ENCODE data around the gene CCDC110.
"Not testable (repeated sequence)": the region's sequence is repeated elsewhere in the genome, so short reads cannot be mapped to it uniquely, and the experiment has no call there.

The CCDC110 gene

GRCh38 chr4:185471235-185472102 lies at the start of gene CCDC110:
CCDC110 (minus strand) TSS chr4:185471733; CDS start chr4:185471683, 50 bp downstream.
- peak; percentile 90 for DNase-seq

DNA sequence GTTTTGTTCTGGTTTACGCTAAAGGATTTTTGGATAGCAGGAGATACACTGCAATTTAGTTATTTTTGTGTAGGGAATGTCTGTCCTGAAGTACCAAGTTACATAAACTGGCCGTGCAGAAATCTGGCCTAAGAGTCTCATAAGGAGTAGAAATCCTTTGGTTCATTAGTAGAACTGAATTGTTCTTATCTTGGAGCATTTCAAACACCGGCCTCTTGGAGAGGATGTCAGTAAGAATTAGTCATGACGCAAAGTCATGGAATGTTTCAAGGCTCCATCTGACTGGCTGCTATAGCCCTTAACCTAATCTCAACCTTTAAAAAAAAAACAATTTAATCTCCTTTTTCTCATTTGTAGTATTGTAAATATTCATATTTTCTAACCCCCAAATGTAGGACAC lies 48.6 kb upstream of the CCDC110 start:
- DNase-seq, result no peak

- DNase-seq, result no peak
Measured at GRCh38 chr4:185518494-185518893, 47.0 kb upstream of the CCDC110 start.

- DNase-seq, result no peak
Measured at GRCh38 chr4:185518069-185518468, 46.5 kb upstream of the CCDC110 start.

DNA sequence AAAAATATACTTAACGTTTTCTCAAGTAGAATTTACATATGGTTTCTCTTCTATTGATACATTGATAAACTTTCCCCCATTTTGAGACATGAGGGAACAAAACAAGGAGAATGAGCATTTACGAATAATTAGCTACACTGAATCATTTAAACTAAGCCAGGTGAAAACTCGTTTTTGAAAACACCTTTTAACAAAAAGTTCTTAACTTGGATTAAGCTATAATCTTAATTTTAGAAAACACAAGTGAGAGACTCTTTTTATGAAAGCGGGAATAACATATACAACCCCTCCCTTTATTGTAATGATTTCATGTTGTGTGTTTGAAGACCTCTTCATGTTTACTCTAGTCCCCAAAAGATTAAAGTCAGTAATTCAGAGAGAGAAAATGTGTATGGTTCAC lies 43.7 kb upstream of the CCDC110 start:
- DNase-seq, result no peak

DNA sequence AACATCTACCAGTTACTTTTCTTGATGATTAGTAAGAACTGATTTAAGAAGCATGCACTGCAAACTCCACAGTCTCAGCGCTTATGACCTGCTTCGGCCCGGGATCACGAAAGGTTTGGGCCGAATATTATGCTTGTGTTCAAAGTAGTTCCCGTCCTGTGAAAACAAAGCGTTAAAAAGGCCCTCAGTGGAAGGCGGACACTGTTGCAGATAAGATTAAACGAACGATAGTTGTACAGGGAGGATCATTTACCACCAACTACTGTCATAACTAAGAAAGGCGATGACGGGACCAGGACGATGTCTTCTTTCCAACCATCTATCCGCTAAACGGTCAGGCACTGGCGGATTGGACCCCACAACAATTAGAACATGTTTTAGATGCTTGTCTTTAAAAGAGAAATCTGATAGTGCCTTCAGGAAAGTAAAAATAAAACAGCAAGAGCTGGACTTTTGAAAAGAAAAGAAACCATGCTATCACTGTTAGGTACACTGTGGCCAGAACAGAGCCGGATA lies 42.7 kb upstream of the CCDC110 start:
- DNase-seq, result no peak

- peak; percentile 23 to 38 for DNase-seq
Measured at GRCh38 chr4:185513489-185514181, 42.1 kb upstream of the CCDC110 start.

DNA sequence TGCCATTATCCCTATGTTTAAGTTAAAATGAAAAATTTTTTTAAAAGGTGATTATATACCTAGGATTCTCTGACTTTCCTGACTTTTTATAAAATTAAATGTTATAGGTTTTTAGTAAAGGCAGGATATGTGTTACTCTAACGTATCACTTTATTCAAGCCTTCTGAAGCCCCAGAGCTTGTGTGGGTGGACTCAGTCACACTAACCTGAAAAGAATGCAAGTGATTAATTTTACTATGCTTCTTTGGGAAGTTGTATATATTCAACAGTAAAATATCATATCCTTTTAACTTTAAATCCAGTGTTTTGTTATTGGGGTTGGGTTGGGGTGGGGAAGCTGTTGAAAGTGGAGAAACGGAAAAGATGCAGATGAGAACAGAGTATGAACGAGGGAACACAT lies 41.0 kb upstream of the CCDC110 start:
- DNase-seq, result no peak

DNA sequence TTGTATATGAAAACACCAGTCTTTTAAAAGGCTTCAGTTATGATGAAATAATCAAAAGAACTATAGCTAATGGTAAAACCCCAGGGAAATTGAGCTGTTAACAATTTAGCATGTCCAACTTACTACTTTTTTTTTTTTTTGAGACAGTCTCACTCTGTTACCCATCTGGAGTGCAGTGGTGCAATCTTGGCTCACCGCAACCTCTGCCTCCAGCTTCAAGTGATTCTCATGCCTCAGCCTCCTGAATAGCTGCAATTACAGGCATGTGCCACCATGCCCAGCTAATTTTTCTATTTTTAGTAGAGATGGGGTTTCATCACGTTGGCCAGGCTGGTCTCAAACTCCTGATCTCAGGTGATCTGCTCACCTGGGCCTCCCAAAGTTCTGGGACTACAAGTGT lies 39.7 kb upstream of the CCDC110 start:
- DNase-seq, result not testable (repeated sequence)

DNA sequence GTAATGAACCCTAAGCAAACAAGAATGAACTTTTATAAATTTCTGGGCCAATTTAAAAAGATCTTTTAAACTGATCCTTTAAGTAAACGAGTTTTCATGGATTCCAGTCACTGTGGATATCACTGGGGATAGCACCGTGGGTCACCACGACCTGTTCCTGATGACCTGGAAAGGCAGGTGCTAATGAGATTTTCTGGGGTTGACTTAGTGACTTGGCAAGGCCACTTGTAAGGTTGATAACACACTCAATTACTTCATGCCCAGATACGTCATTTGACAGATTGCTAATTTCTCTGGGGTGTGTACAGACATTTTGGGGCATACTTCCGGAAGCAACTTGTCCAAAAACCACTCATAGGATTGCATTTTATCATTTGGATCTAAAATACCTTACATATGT lies 39.3 kb upstream of the CCDC110 start:
- no peak for DNase-seq

GRCh38 chr4:185508181-185508580 lies 36.6 kb upstream of the CCDC110 start:
- DNase-seq, result no peak

- DNase-seq, result no peak
Measured at GRCh38 chr4:185506422-185506821, 34.9 kb upstream of the CCDC110 start.

GRCh38 chr4:185504098-185505047 lies 32.8 kb upstream of the CCDC110 start:
- no peak for DNase-seq

DNA sequence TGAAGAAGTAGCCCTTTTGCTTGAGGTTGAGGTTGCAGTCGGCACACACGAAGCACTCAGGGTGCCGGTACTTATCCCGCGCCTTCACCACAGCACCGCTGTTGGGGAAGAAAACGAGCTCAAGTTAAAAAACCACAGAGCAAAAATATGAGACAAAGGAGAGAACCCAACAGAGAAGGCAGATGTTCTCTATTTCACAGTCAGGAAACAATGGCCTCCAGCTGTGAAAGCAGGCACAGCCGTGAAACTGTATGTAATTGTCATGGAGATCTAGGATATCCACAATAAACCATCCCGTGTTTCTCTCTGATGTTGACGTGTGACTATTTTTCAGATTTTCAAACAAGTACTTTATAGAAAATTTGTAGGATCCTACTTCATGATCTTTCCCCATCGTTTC lies 30.9 kb upstream of the CCDC110 start:
- DNase-seq, result no peak

DNA sequence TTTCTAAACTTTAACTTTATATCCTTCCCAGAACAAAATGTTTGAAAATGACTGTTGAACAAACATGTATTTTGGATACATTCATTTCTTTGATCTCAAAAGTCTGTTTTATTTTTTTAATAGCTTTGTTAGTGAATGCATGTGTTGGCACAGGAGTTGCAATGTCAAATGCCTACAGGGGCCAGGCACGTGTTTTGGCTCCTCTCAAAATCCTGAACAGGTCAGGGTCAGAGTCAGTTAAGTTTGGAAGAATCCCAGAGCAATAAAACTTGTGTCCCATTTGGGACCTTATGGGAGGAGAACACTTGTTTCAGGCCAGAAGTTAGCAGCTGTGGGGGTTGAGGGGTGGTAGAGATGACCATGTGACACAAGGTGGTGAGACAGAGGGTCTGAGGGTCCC lies 29.0 kb upstream of the CCDC110 start:
- DNase-seq, result no peak

GRCh38 chr4:185500035-185500434 lies 28.5 kb upstream of the CCDC110 start:
- DNase-seq, result no peak

GRCh38 chr4:185488650-185489049 lies 17.1 kb upstream of the CCDC110 start:
- no peak for DNase-seq

DNA sequence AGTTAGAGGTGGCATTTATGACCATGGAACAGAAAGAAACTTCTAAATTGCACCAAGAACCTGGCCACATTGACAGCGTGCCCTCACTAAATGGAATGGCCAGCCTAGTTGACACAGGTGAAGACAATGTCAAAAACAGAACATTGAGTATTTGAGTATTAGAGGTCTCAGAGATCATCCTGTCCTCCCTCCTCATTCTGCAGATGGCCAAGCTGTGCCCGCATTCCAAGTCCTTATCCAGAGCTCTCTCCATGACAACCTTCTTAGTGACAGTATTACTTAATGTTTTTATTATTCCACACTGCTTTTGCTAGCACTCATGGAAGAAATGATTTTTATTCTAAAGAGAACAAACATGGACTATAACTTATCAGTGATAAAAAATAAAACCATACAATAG lies 9.9 kb upstream of the CCDC110 start:
- DNase-seq, result no peak

DNA sequence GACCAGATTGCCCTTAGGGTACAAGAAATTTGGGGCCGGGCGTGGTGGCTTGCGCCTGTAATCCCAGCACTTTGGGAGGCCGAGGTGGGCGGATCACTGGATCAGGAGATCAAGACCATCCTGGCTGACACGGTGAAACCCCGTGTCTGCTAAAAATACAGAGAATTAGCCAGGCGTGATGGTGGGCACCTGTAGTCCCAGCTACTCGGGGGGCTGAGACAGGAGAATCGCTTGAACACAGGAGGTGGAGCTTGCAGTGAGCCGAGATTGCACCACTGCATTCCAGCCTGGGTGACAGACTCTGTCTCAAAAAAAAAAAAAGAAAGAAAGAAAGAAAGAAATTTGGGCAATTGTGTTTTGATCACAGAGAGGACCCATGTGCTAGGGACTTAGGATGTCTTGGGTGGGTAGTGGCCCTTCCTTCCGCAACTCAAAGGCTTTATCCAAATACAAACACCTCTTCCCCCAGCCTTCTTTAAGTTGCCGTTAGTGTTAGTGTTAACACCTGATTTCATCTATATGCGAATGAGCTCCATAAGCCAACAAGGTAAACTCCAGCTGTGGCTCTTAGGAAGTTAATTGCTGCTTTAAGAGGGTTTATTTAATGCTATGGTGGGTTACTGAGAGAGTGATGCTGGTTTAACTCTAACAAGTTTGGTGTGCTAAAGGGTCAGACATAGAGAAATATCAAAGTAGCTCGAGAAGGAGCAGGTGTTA lies 8.6 kb upstream of the CCDC110 start:
- no peak for DNase-seq

GRCh38 chr4:185479507-185479971 lies 8.0 kb upstream of the CCDC110 start:
- DNase-seq, result no peak

DNA sequence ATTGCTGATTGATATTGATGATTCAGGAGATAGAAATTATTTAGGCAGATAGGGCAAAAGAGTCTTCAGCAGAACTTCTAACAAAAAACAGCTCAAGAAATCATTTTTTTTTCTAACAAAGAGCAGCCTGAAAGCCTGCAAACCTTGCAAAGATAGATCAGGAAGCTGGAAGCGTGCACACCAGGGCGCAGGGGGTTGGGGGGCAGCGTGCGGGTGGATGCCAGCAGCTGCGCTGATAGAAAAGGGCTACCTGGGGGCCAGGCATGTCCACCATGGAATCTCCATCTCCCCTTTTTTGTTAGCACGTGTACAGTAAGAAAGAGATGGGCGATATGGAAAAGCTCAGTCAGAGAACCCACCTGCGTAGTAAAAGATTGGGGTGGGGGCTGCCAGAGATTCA lies 1.7 kb upstream of the CCDC110 start:
- no peak for DNase-seq

GRCh38 chr4:185472103-185472542 lies 590 bp upstream of the CCDC110 start:
- no peak for DNase-seq
